Measurements from ENCODE around the gene GSK3B.

GSK3B gene

DNA sequence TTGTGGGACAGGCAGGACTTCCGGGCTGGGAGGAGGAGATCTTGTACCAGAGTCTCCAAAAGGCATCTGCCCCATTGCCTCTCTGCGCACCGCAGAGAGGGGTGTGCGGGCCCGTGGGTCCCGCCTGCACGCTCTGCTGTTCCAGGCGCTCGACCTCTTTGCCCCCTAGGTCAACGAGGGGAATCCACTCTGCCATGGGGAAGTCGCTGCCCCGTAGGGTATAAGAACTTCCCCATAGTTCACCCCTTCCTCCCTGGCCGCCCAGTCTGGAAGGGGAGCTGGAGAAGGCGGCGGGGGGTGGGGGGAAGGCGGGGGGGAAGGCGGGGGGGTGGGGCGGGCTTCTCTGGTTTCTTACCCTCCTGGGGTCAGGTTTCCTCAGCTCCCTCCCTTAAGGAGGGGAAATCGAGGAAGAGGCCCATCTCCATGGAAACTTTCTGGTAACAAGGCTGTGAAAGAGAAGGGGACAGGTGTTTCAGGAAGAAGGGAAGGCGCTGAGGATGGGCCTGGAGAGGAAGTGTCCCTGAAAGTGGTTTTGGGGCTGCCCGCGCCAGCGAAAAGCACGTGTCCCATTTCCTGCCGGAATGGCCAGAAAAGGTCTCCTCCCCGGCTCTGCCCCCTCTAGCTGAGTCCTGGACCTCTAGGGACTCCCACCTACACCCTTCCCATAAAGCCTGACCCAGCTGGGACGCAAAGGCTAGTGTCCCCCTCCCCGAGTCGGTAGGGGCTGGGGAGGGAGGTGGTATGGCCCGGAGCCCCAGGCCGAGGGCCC lies 284.8 kb downstream of the GSK3B start:
- no peak for DNase-seq

DNA sequence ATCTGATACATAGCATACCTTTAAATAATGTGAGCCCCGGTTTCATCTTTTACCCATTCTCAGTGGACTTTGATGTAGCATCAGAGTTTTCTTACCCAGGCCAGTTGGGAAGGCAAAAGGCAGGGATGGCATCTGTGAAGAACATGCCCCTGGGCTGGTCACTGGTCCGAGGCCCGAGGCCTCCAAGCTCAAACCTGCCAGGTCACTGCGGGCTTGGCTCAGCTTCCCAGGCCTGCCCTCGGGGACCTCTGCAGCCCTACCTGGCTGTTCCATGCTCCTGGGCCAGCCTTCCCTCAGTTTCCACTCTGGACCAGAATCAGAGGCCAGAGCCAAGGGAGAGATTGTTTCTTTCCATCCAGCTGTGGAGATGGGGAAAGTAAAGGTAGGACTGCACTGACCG lies 285.4 kb downstream of the GSK3B start:
- no peak for DNase-seq

DNA sequence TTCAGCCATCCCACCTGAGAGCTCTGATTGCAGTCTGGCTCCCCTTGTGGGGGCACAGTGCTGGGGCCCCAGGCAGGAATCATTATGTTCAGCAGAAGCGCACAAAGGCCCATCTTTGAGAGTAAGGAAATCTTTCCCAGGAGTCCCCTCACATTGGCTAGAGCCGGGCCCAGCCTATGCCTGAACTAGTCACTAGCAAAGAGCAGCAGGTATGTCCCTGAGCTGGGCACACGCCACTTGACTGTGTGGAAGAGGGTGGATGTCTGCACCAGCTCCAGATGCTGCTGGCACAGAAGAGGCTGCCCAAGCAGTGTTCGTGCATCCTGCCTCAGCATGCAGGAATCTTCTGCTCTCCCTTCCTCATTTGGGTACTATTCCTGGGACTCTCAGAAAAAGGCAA lies 286.0 kb downstream of the GSK3B start:
- DNase-seq: no peak

DNA sequence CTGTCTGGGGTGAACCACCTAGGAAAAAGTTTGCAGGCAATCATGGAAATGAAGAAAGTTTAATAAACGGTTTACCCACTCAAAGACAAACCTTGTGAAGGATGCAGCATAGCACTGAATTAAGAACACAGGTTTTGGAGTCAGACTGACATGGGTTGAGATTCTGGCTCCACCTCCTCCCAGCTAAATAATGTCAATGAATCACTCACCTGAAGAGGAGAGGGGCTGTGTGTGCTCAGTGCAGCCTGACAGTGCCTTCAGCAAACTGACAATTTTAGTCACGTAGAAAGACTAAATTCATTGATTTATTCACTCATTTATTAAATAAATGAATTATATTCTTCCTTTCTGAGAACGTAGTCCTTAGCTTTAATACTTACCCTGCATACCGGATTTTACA lies 293.4 kb downstream of the GSK3B start:
- no peak for DNase-seq

DNA sequence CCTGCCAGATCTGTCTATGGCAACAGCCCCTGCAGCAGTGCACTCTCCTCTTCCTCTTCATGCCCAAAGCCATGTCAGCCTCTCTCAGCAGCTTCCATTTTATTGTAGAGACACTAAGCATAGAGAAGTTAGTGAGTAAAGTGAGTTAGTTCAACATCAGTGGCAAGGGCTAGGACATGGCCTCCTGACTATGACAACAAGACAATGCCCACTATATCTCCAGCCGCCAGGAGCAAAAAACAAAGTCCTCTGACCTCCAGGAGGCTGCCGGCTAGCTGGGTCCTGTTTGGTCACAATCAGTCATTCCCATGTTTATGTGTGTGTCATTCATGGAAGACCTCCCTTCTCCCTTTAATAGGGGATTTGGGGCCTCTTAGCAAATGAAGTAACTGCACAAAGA lies 297.5 kb downstream of the GSK3B start:
- DNase-seq: no peak

DNA sequence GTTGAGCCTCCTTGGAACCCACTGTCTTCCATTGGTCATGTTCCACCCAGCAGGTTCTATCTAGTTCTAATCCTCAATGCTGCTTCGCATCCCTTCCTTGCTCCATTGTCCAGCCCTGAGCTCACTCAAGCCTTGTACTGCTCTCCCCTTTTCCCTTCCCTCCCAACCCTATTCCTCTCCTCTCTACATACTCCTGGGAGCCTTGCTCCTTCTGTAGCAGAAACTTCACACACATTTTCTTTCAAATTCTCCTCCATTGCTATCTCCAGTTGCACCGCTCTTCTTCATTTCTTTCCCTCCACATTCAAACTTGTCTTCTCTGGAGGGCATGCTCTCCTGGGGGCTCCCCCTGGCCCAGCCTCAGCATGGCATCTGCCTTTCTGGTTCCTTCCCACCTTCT lies 297.9 kb downstream of the GSK3B start:
- no peak for DNase-seq

DNA sequence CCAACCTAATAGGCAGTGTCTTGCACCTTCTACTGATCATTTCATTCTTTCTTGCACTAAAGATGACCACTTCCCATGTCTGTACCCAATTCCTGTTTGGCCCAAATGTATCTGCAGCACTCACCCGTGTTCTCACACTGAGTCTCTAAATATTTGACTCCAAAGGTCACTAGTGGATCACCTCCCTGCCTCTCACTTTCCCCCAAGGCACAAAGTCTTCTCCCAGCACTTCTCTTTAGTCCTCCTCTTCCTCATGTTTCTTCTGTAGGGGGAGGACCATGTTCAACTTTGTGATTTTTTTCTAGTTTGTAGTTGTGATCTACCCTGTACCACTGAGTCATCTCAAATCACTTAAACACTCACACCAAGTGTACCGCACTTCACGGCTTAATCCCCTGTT lies 298.4 kb downstream of the GSK3B start:
- no peak for DNase-seq

DNA sequence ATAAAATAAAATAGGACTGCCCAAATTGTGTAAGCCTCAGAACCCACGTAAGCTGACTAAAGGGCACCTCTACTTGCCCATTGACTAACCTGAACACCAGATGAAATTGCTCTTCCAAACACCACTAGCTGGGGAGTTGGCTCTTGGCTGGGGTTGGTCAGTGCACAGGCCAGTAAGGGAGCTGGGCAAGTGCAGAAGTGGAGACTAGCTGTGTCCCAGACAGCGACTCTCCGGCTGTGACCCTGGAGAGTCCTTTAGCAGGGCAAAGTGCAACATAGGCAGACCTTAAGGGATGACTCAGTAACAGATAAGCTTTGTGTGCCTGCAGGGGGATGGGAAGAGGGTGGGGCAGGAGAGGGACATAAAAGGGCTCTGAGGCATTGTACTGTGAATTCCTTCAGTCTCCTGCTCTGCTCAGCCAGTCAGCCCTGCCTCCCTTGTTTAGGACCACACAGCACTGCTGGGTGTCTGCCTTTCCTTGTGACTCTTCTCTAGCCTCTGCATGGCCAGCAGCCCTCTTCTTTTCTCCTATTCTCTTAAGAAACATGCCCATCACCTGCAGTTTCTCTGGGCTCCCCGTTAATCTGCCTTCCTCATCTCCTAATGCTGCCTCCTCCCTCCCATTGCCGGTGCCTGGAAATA lies 299.2 kb downstream of the GSK3B start:
- no peak for DNase-seq

DNA sequence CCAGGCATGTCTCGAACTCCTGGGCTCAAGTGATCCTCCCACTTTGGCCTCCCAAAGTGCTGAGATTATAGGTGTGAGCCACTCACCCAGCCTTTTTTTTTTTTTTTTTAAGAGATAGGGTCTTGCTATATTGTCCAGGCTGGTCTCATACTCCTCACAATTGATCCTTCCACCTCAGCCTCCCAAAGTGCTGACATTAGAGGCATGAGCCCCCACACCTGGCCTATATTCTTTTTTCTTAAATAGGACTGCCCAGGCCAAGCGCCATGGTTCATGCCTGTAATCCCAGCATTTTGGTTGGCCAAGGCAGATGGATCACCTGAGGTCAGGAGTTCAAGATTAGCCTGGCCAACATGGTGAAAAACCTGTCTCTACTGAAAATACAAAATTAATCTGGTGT lies 299.8 kb downstream of the GSK3B start:
- DNase-seq: no peak

DNA sequence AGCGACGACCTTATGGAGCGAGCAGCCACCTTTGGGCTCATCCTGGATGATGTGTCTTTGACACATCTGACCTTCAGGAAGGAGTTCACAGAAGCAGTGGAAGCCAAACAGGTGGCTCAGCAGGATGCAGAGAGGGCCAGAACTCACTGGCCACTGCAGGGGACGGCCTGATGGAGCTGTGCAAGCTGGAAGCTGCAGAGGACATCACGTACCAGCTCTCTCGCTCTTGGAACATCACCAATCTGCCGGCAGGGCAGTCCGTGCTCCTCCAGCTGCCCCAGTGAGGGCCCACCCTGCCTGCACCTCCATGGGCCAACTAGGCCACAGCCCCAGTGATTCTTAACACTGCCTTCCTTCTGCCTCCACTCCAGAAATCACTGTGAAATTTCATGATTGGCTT lies 302.0 kb downstream of the GSK3B start:
- no peak for DNase-seq

DNA sequence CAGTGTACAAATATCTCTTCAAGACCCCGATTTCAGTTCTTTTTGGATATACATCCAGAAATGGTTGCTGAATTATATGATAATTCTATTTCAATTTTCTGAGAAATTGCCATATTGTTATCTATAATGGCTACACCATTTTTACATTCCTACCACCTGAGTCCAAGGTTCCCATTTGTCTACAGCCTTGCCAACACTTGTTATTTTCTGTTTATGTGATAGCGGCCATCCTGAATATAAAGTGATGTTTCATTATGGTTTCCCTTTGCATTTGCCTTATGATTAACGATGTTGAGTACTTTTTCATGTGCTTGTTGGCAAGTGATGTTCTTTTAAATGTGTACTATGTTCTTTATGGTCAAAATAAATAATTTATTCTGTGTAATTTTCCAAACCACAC lies 303.9 kb downstream of the GSK3B start:
- DNase-seq: no peak

DNA sequence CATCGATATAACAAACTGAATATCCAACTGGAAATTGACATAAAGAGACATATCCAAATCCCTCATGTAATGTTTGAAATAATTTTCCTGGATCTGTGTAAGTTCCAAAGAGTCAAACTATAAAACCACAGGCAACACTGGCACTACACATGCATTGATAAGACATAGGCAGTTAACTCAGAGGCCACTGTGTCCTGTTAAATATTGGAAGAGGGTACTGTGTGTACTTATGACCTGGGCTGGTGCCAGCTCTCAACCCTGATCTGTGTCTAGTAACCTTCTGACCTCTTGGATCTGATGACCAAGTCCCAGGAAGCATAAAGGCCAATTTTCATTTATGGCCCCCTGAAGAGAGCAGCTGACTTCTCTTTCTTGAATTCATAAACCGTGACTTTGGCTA lies 307.8 kb downstream of the GSK3B start:
- DNase-seq: no peak

DNA sequence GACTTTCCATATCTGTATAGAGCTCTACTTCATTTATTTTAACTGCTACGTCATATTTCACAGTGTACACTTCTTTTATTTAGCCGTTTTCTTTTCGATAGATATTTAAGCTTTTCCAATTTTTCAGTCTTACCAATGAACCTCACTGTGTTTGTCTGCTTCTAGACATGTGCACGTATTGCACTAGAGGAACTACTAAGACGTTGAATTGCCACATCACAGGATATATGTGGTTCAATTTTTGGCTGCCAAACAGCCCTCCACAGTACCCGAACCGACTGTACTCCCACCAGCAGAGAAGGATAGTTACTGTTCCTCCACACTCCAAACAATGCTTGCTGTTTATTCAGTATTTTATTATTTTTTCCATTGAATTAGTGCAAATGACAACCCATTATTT lies 310.4 kb downstream of the GSK3B start:
- DNase-seq: no peak

DNA sequence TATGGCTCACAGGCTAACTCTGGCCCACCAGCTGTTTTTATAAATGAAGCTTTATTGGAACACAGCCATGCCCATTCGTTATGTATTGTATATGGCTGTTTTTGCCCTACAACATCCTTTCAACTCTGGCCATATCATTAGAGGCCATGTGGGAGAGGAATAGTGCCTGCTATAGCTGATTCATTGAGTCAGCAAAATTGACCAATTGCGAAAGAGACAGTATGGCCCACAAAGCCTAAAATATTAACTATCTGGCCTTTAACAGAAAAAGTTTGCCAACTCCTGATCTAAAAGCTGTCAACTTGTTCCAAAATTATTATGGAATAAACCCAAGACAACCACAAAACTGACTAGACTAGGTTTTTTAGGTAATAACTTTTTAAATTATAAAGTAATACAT lies 311.0 kb downstream of the GSK3B start:
- DNase-seq: no peak

DNA sequence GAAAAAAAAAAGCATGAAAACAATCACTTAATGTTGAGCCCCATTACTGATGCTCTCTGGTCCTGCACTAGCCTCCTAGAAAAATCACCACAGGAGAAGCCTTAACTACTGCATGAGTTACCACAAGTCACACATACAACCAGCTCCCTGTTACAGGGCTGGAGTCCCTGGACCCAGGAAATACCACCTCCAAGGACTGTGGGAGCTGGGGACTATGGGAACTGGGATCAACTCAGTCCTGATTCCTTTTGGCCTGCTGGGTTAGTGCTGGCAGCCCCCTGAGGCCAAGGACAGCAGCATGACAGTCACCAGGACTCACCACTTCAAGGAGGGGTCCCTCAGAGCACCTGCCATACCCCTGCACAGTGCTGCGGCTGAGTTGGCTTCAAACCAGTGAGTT lies 311.8 kb downstream of the GSK3B start:
- DNase-seq: no peak

DNA sequence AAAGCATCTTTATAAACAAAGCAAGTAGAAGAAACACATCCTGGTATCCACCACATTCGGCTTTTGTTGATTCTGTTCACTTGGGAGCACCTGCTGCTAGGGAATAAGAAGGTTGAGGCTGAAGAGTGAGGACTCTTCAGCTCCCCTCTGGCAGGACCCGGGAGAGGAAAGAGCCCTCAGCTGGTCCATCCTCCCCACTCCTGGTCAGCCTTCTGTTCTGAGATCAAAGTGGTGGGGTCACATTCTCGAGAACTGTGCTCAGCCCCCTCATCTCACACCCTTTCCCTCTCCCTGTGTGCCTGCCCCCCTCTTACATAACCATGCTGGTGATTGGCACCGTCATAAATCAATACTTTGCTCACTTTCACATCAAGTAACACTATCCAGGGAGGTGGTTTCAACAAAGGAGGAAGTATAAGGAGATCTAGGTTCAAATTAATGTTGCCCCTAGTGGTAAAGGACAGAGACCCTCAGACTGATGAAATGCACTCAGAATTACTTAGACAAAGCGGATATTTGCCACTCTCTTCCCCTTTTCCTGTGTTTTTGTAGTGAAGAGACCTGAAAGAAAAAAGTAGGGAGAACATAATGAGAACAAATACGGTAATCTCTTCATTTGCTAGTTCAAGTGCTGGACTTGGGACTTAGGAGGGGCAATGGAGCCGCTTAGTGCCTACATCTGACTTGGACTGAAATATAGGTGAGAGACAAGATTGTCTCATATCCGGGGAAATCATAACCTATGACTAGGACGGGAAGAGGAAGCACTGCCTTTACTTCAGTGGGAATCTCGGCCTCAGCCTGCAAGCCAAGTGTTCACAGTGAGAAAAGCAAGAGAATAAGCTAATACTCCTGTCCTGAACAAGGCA lies 312.7 kb downstream of the GSK3B start, which contains the start of gene NR1I2:
Gene NR1I2, plus strand, starts transcription at position 772 of the 869 bp plus-strand sequence.
- DNase-seq: no peak

DNA sequence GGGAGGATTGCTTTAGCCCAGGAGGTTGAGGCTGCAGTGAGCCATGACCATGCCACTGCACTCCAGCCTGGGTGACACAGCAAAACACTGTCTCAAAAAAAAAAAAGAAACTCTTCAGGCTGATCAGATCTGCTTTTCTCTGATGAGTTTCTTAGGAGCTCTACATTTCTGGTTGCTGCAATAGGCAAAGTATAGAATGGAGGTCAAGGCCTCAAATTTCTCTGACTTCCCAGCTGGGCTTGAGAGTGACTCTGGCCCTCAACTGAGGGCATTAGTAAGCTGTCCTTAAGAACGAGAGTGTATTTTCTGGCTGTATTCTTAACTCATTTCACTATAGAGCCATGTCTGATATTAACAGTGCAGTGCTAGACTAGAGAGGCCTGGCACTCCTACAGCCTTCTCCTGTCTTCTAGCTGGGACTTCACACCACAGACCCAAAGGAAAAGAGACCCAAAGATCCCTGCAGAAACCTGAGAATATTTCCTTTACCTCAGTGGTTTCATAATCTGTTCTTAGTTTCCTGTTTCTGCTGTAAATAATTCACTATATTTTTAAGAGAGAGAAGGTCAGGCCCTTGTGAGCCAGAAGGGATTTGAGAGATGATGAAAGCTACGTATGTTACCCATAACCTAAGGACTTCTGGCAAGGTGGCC lies 314.4 kb downstream of the GSK3B start:
- DNase-seq: no peak

DNA sequence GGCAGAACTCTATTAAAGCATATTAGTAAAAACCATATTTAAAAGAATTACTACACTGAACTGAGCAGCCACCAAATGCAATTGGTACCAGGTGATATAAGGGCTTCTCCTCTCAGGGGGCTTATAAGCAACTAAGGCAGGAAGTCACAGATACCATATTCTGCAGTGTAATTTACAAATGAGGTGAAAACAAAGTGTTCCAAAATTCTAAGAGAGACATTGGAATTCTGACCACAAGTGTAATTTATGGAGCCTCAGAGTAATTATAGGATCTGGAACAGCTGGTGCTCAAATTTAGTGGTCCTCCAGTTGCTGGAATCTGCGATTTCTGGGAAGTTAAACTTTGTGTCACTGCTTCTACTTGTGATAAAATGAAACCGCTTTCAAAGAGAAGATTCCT lies 315.4 kb downstream of the GSK3B start:
- DNase-seq: no peak

DNA sequence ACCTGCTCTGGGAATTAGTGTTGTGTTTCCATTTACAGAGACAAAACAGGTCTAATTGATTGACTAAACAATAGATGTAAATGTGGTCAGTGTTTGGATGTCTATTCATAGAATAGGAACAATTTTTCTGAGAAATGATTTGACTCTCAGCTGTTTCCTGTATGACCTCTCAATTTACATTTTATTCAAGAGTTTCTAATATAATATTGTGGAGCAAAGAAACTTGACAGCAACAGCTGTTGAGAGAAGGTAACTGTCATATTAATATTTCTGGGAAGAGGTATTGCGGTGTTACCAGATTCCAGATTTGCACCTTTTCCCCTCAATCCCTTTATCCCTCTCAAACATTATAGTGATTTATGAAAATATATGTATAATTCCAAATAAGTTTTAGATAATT lies 316.1 kb downstream of the GSK3B start:
- no peak for DNase-seq

DNA sequence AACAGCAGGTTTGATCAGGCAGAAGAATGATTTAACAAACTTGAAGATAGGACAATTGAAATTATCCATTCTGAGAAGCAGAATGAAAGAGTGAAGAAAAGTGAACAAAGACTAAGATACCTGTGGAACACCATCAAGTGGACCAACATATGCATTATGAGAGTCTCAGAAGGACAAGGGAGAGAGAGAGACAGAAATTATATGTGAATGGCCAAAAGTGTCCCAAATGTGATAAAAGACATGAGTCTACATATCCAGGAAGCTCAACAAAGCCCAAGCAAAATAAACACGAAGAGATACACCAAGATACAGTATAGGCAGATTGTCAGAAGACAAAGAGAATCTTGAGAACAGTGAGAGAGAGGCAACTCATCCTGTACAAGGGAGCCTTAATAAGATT lies 317.9 kb downstream of the GSK3B start:
- no peak for DNase-seq

DNA sequence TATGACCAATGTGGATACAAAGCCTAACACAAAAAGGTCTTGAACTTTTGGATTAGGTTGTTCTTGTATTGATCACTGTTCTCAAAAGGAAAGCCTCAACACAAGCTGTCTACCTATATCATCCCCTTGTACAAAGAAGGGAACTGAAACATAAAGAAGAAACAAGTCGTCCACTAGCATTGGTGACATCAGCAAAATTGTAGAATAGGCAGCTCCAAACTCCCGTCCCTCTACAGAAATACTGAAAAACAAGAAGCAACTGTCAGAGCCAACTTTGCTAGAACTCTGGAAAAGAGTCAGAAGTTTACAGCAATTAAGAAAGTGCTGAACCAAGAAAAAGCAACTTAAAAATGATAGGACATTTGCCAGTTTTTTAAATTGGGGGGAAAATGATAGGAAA lies 319.8 kb downstream of the GSK3B start:
- no peak for DNase-seq

Measured in COR-L47 (cell line).